Measurements from ENCODE around the gene CCDC142.
"Not testable (repeated sequence)": the region's sequence is repeated elsewhere in the genome, so short reads cannot be mapped to it uniquely, and the experiment has no call there.

CCDC142 gene

GRCh38 chr2:74497777-74498499, 15.1 kb upstream of the CCDC142 start:
- Histone ChIP-seq H3K36me3 (ENCODE audit: control insufficient read depth, insufficient read depth, low read length) (peaks cover 2% of the 10 kb centered on the region; the same call in 1 of the 2 replicates), H3K4me3 (ENCODE audit: low read length) (peak overlapping the region; percentile 54; the same call in 1 of the 2 replicates), H3K27ac (ENCODE audit: low read length) (no peak overlapping the region), H3K9me3 (ENCODE audit: control insufficient read depth, insufficient read depth, low read length) (no peaks in the 10 kb centered on the region), H3K27me3 (ENCODE audit: control insufficient read depth, insufficient read depth, low read length) (peaks cover 71% of the 10 kb centered on the region), H3K4me1 (ENCODE audit: control insufficient read depth, insufficient read depth, low read length) (peaks cover 2% of the 10 kb centered on the region; the same call in 1 of the 2 replicates)
- no CpG with 5 or more reads among the region's 61 CpGs for WGBS (ENCODE audit: insufficient coverage, insufficient read length)
- DNase-seq (ENCODE audit: low read depth, low spot score) = no peak

- Histone ChIP-seq H3K9me3 (ENCODE audit: control insufficient read depth, insufficient read depth, low read length) (no peaks in the 10 kb centered on the region), H3K4me1 (ENCODE audit: control insufficient read depth, insufficient read depth, low read length) (peaks cover 2% of the 10 kb centered on the region; the same call in 1 of the 2 replicates), H3K36me3 (ENCODE audit: control insufficient read depth, insufficient read depth, low read length) (peaks cover 9% of the 10 kb centered on the region), H3K4me3 (ENCODE audit: low read length) (peak overlapping the region; percentile 54; the same call in 1 of the 2 replicates), H3K27me3 (ENCODE audit: control insufficient read depth, insufficient read depth, low read length) (peaks cover 63% of the 10 kb centered on the region), H3K27ac (ENCODE audit: low read length) (no peak overlapping the region)
- no peak for DNase-seq (ENCODE audit: low read depth, low spot score)
- no CpG with 5 or more reads among the region's 19 CpGs for WGBS (ENCODE audit: insufficient coverage, insufficient read length)
These were observed 14.4 kb upstream of the CCDC142 start for GRCh38 chr2:74496997-74497776.

- H3K36me3 ChIP-seq (ENCODE audit: control insufficient read depth, insufficient read depth, low read length) = peaks cover 21% of the 10 kb centered on the region
- no CpG with 5 or more reads among the region's 1 CpG for WGBS (ENCODE audit: insufficient coverage, insufficient read length)
- H3K27ac ChIP-seq (ENCODE audit: low read length) = no peak overlapping the region
These were observed 12.6 kb upstream of the CCDC142 start for GRCh38 chr2:74495440-74495839.

GRCh38 chr2:74493546-74493945, 10.7 kb upstream of the CCDC142 start:
- WGBS (ENCODE audit: insufficient coverage, insufficient read length) = no CpG with 5 or more reads among the region's 3 CpGs
- H3K4me1 ChIP-seq (ENCODE audit: control insufficient read depth, insufficient read depth, low read length) = no peaks in the 10 kb centered on the region
- H3K9me3 ChIP-seq (ENCODE audit: control insufficient read depth, insufficient read depth, low read length) = no peaks in the 10 kb centered on the region
- DNase-seq (ENCODE audit: low read depth, low spot score) = no peak
- H3K4me3 ChIP-seq (ENCODE audit: low read length) = no peak overlapping the region
- H3K36me3 ChIP-seq (ENCODE audit: control insufficient read depth, insufficient read depth, low read length) = peaks cover 24% of the 10 kb centered on the region
- peaks cover 28% of the 10 kb centered on the region for H3K27me3 ChIP-seq (ENCODE audit: control insufficient read depth, insufficient read depth, low read length)
- H3K27ac ChIP-seq (ENCODE audit: low read length) = no peak overlapping the region

More at GRCh38 chr2:74495440-74495839, 12.6 kb upstream of the CCDC142 start:
- Histone ChIP-seq H3K27me3 (ENCODE audit: control insufficient read depth, insufficient read depth, low read length) (peaks cover 46% of the 10 kb centered on the region), H3K4me1 (ENCODE audit: control insufficient read depth, insufficient read depth, low read length) (no peaks in the 10 kb centered on the region), H3K9me3 (ENCODE audit: control insufficient read depth, insufficient read depth, low read length) (no peaks in the 10 kb centered on the region), H3K4me3 (ENCODE audit: low read length) (no peak overlapping the region)
- DNase-seq (ENCODE audit: low read depth, low spot score) = no peak

GRCh38 chr2:74491648-74492544, 9.1 kb upstream of the CCDC142 start:
- DNase-seq (ENCODE audit: low read depth, low spot score) = no peak
- H3K4me1 ChIP-seq (ENCODE audit: control insufficient read depth, insufficient read depth, low read length) = no peaks in the 10 kb centered on the region

GRCh38 chr2:74489906-74490305, 7.1 kb upstream of the CCDC142 start:
- Histone ChIP-seq H3K27me3 (ENCODE audit: control insufficient read depth, insufficient read depth, low read length) (no peaks in the 10 kb centered on the region), H3K4me3 (ENCODE audit: low read length) (no peak overlapping the region), H3K4me1 (ENCODE audit: control insufficient read depth, insufficient read depth, low read length) (no peaks in the 10 kb centered on the region), H3K9me3 (ENCODE audit: control insufficient read depth, insufficient read depth, low read length) (no peaks in the 10 kb centered on the region), H3K36me3 (ENCODE audit: control insufficient read depth, insufficient read depth, low read length) (peaks cover 24% of the 10 kb centered on the region), H3K27ac (ENCODE audit: low read length) (no peak overlapping the region)
- no CpG with 5 or more reads among the region's 9 CpGs for WGBS (ENCODE audit: insufficient coverage, insufficient read length)
- no peak for DNase-seq (ENCODE audit: low read depth, low spot score)

More at GRCh38 chr2:74491648-74492544, 9.1 kb upstream of the CCDC142 start:
- H3K27me3 ChIP-seq (ENCODE audit: control insufficient read depth, insufficient read depth, low read length) = peaks cover 12% of the 10 kb centered on the region
- no CpG with 5 or more reads among the region's 12 CpGs for WGBS (ENCODE audit: insufficient coverage, insufficient read length)
- H3K9me3 ChIP-seq (ENCODE audit: control insufficient read depth, insufficient read depth, low read length) = no peaks in the 10 kb centered on the region
- H3K27ac ChIP-seq (ENCODE audit: low read length) = no peak overlapping the region
- no peak overlapping the region for H3K4me3 ChIP-seq (ENCODE audit: low read length)
- peaks cover 24% of the 10 kb centered on the region for H3K36me3 ChIP-seq (ENCODE audit: control insufficient read depth, insufficient read depth, low read length)

- no peak for DNase-seq (ENCODE audit: low read depth, low spot score)
- WGBS (ENCODE audit: insufficient coverage, insufficient read length) = no CpG with 5 or more reads among the region's 9 CpGs
- H3K4me1 ChIP-seq (ENCODE audit: control insufficient read depth, insufficient read depth, low read length) = no peaks in the 10 kb centered on the region
- H3K9me3 ChIP-seq (ENCODE audit: control insufficient read depth, insufficient read depth, low read length) = no peaks in the 10 kb centered on the region
- H3K27me3 ChIP-seq (ENCODE audit: control insufficient read depth, insufficient read depth, low read length) = no peaks in the 10 kb centered on the region
- H3K4me3 ChIP-seq (ENCODE audit: low read length) = no peak overlapping the region
- H3K36me3 ChIP-seq (ENCODE audit: control insufficient read depth, insufficient read depth, low read length) = peaks cover 24% of the 10 kb centered on the region
- H3K27ac ChIP-seq (ENCODE audit: low read length) = no peak overlapping the region
These were observed 6.1 kb upstream of the CCDC142 start for GRCh38 chr2:74488643-74489481.

GRCh38 chr2:74486141-74486540, 3.3 kb upstream of the CCDC142 start:
- no peak for DNase-seq (ENCODE audit: low read depth, low spot score)
- no peak overlapping the region for H3K27ac ChIP-seq (ENCODE audit: low read length)
- no peak overlapping the region for H3K4me3 ChIP-seq (ENCODE audit: low read length)
- H3K27me3 ChIP-seq (ENCODE audit: control insufficient read depth, insufficient read depth, low read length) = no peaks in the 10 kb centered on the region
- H3K9me3 ChIP-seq (ENCODE audit: control insufficient read depth, insufficient read depth, low read length) = no peaks in the 10 kb centered on the region
- H3K4me1 ChIP-seq (ENCODE audit: control insufficient read depth, insufficient read depth, low read length) = peaks cover 6% of the 10 kb centered on the region
- WGBS (ENCODE audit: insufficient coverage, insufficient read length) = no CpG with 5 or more reads among the region's 2 CpGs
- peaks cover 6% of the 10 kb centered on the region; the same call in 1 of the 2 replicates for H3K36me3 ChIP-seq (ENCODE audit: control insufficient read depth, insufficient read depth, low read length)

- not testable (repeated sequence) for DNase-seq (ENCODE audit: low read depth, low spot score); H3K27ac ChIP-seq (ENCODE audit: low read length); H3K4me1 ChIP-seq (ENCODE audit: control insufficient read depth, insufficient read depth, low read length); H3K9me3 ChIP-seq (ENCODE audit: control insufficient read depth, insufficient read depth, low read length); H3K36me3 ChIP-seq (ENCODE audit: control insufficient read depth, insufficient read depth, low read length); H3K27me3 ChIP-seq (ENCODE audit: control insufficient read depth, insufficient read depth, low read length)
- no CpG with 5 or more reads among the region's 19 CpGs for WGBS (ENCODE audit: insufficient coverage, insufficient read length)
- H3K4me3 ChIP-seq (ENCODE audit: low read length) = peak overlapping the region; percentile 58; the same call in 1 of the 2 replicates
These were observed 922 bp upstream of the CCDC142 start for GRCh38 chr2:74483675-74484164.

Data from iPS DF 6.9 (cell line).